Mammary epithelial cell (primary cell): ENCODE measurements around the gene IL17B.

Experiments used
- CTCF ChIP-seq, 2 donors: IDR thresholded peaks in 1 of 2; conservative IDR thresholded peaks in 1 of 2; 2 replicates each; pipeline ENCODE4 v1.5.1; 2011 to 2012; ENCODE audit warnings: inconsistent platforms in 2 of 2, low read length in 2 of 2, mild to moderate bottlenecking in 2 of 2, control low read depth in 1 of 2, low read depth in 1 of 2; ENCODE audit not compliant: insufficient read depth in 1 of 2; ENCODE audit errors: extremely low read depth in 1 of 2
- EZH2 ChIP-seq: IDR thresholded peaks from 2 replicates; pipeline ENCODE4 v1.6.1; 2012; ENCODE audit warnings: low read length, inconsistent platforms, borderline replicate concordance

DNA sequence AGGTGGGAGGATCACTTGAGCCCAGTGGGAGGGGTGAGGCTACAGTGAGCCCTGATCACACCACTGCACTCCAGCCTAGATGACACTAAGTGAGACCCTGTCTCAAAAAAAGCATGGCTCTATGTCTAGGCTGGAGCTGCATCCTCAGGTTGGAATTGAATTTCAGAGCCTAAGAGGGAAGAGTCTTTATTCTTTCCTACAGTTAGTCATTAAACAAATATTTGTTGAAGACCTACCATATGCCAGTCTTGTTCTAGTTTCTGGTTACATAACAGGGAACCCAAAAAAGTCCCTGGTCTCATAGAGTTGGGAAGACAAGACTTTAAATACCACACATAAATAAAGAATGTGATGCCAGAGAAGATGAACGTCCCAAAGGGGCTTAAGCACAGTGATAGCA is 40.7 kb downstream of the IL17B start:
- no peak for TF ChIP-seq EZH2
- no peak for TF ChIP-seq CTCF (conservative IDR thresholded peaks at IDR 0.05 in 1 of 2, IDR thresholded peaks at IDR 0.05 in 1 of 2; ENCODE audit: extremely low read depth in 1 of 2, insufficient read depth in 1 of 2, low read depth in 1 of 2, low read length in 2 of 2)
